ENCODE data around the gene LIPC. TPM values are rescaled to one million over a fixed set of nuclear protein-coding genes. Genes with fewer than 3 reads are reported as not detected.

The LIPC gene
- polyA plus RNA-seq, 3 donors = 0.37 TPM; not detected in 2

DNA sequence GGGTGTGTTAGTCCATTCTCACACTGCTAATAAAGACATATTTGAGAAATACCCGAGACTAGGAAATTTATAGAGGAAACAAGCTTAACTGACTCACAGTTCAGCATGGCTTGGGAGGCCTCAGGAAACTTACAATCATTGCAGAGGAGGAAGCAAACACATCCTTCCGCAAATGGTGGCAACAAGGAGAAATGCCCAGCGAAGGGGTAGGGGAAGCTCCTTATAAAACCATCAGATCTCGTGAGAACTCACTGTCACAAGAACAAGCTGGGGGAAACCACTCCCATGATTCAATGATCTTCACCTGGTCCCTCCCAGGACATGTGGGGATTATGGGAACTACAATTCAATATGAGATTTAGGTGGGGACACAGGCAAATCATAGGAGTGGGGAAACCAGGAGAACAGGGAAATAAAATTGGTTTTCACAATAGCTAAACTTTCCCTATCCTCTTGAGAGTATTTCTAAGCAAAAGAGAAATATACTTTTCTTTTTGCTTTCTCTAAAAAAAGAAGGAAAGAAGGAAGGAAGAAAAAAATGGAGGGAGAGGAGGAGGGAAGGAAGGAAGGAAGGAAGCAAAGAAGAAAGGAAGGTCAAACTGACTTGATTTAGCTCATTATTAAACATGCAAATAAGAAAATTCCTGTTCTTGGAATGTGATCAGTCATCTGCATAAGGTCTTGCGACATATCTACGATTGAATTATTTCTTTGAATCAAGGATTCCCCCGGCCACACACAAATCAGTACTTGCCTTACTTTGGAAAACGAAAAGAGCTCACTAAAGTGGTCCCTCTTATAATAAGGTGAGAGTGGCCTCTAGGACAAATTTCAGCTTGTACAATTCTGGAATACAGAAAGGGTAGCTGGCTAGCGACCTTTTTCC, 75.2 kb downstream of the LIPC start:
- Histone ChIP-seq H4K20me1 (ENCODE audit: insufficient read depth, low read length) (no peaks in the 10 kb centered on the region), H3K4me1 (ENCODE audit: control insufficient read depth in 1 of 2, insufficient read depth in 2 of 2, low read length in 2 of 2) (peaks cover 18 to 31% of the 10 kb centered on the region in 2 donors), H3K79me2 (ENCODE audit: insufficient read depth, low read length) (no peaks in the 10 kb centered on the region), H3K4me3 (replicated peaks in 1 of 3; ENCODE audit: low read depth in 2 of 3, low read length in 3 of 3) (no peak overlapping the region), H3K27me3 (ENCODE audit: control insufficient read depth in 2 of 2, insufficient read depth in 2 of 2, low read length in 2 of 2) (no peaks in the 10 kb centered on the region), H2AFZ (ENCODE audit: insufficient read depth, low read depth, low read length, poor library complexity, severe bottlenecking) (no peak overlapping the region), H3K9me3 (replicated peaks in 1 of 2; ENCODE audit: control insufficient read depth in 1 of 2, insufficient read depth in 1 of 2, low read length in 2 of 2) (peaks cover 0 to 14% of the 10 kb centered on the region in 2 donors), H3K9ac (ENCODE audit: insufficient read depth, low read length, poor library complexity, severe bottlenecking) (no peak overlapping the region), H3K36me3 (replicated peaks in 1 of 2; ENCODE audit: control insufficient read depth in 1 of 2, insufficient read depth in 2 of 2, low read length in 2 of 2) (no peaks in the 10 kb centered on the region), H3K4me2 (replicated peaks; ENCODE audit: extremely low read depth, low read length, poor library complexity, severe bottlenecking) (no peak overlapping the region), H3K27ac (ENCODE audit: low read depth in 1 of 2, low read length in 2 of 2) (peak overlapping the region; percentile 61 to 79)
- intact Hi-C loops (cut with micrococcal nuclease) = no loop called here
- Mint-ChIP-seq H3K9me3 (peaks cover 17 to 21% (median 20%) of the 10 kb centered on the region in 7 donors), H3K4me3 (no peak overlapping the region), H3K4me1 (peaks cover 32% of the 10 kb centered on the region), H3K36me3 (peaks cover 5 to 7% of the 10 kb centered on the region in 2 donors), H3K27ac (peak overlapping the region; percentile 79 to 95 (median 89)), H3K27me3 (ENCODE audit: low read depth in 3 of 3) (peaks cover 1 to 3% (median 3%) of the 10 kb centered on the region in 3 donors)
- DNase-seq = peak; percentile 81 to 95 (median 84)
- 100% methylated on average over 1 of the region's 9 CpGs for WGBS (ENCODE audit: insufficient coverage)
- TF ChIP-seq CTCF (IDR thresholded peaks at IDR 0.05) = no peak

DNA sequence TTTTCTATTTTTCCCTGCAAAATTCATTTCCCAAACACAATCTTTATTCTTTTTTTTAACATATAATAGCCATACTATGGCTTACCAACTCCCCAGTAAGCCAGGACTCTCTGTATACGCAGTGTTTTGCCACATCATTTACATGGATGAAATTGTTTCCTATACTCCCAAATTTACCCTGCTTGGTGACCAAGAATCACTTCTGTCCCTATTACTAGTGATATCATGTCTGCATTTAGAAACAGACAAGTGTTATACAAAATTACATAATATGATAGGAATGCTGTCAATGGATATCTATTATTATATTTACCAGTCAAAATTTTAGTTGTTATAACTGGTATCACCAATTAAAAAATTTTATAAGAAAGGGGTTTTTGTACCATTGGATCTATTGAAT, 77.8 kb downstream of the LIPC start:
- Histone ChIP-seq H3K9ac (ENCODE audit: insufficient read depth, low read length, poor library complexity, severe bottlenecking) (no peak overlapping the region), H3K79me2 (ENCODE audit: insufficient read depth, low read length) (no peaks in the 10 kb centered on the region), H3K4me3 (replicated peaks in 1 of 3; ENCODE audit: low read depth in 2 of 3, low read length in 3 of 3) (no peak overlapping the region), H3K27me3 (ENCODE audit: control insufficient read depth in 2 of 2, insufficient read depth in 2 of 2, low read length in 2 of 2) (no peaks in the 10 kb centered on the region), H3K9me3 (replicated peaks in 1 of 2; ENCODE audit: control insufficient read depth in 1 of 2, insufficient read depth in 1 of 2, low read length in 2 of 2) (peaks cover 0 to 14% of the 10 kb centered on the region in 2 donors), H3K27ac (ENCODE audit: low read depth in 1 of 2, low read length in 2 of 2) (no peak overlapping the region), H3K36me3 (replicated peaks in 1 of 2; ENCODE audit: control insufficient read depth in 1 of 2, insufficient read depth in 2 of 2, low read length in 2 of 2) (no peaks in the 10 kb centered on the region), H3K4me1 (ENCODE audit: control insufficient read depth in 1 of 2, insufficient read depth in 2 of 2, low read length in 2 of 2) (peaks cover 20 to 31% of the 10 kb centered on the region in 2 donors), H4K20me1 (ENCODE audit: insufficient read depth, low read length) (no peaks in the 10 kb centered on the region), H2AFZ (ENCODE audit: insufficient read depth, low read depth, low read length, poor library complexity, severe bottlenecking) (no peak overlapping the region), H3K4me2 (replicated peaks; ENCODE audit: extremely low read depth, low read length, poor library complexity, severe bottlenecking) (no peak overlapping the region)
- WGBS (ENCODE audit: insufficient coverage) = 100% methylated on average over 1 of the region's 1 CpG
- H3K27ac Mint-ChIP-seq = no peak overlapping the region
- peaks cover 35% of the 10 kb centered on the region for H3K4me1 Mint-ChIP-seq
- no peak for TF ChIP-seq CTCF (IDR thresholded peaks at IDR 0.05)
- peaks cover 5 to 7% of the 10 kb centered on the region in 2 donors for H3K36me3 Mint-ChIP-seq
- DNase-seq = no peak
- H3K4me3 Mint-ChIP-seq = no peak overlapping the region
- H3K27me3 Mint-ChIP-seq (ENCODE audit: low read depth in 3 of 3) = peaks cover 0 to 3% (median 2%) of the 10 kb centered on the region in 3 donors
- intact Hi-C loops (cut with micrococcal nuclease) = no loop called here
- peaks cover 17 to 21% (median 20%) of the 10 kb centered on the region in 7 donors for H3K9me3 Mint-ChIP-seq

All from CD14-positive monocyte (primary cell).